ENCODE results near the gene IL34. TPM values are rescaled to one million over a fixed set of nuclear protein-coding genes. Genes with fewer than 3 reads are reported as not detected.

Gene IL34
- total and polyA plus RNA-seq, 4 donors, result 0.25 to 0.93 (median 0.42) TPM

GRCh38 chr16:70694868-70695218, 48.5 kb downstream of the IL34 start:
- no peaks in the 10 kb centered on the region for H3K9me3 ChIP-seq (ENCODE audit: control insufficient read depth in 4 of 4, low read length in 3 of 4)
- H3K4me1 ChIP-seq (ENCODE audit: control insufficient read depth in 4 of 4, insufficient read depth in 4 of 4, low read length in 3 of 4), result peaks cover 6 to 15% (median 12%) of the 10 kb centered on the region in 4 donors
- TF ChIP-seq HNF4G (IDR thresholded peaks at IDR 0.05) (no peak), EGR1 (IDR thresholded peaks at IDR 0.05; ENCODE audit: low read depth in 2 of 2) (no peak), SP1 (IDR thresholded peaks at IDR 0.05) (no peak), FOXA1 (IDR thresholded peaks at IDR 0.05) (no peak)
- H3K36me3 ChIP-seq (ENCODE audit: control insufficient read depth in 4 of 4, insufficient read depth in 3 of 4, low read depth in 1 of 4, low read length in 3 of 4), result peaks cover 0 to 2% (median 1%) of the 10 kb centered on the region in 4 donors
- no peak overlapping the region for H3K4me3 ChIP-seq (ENCODE audit: low read depth in 1 of 3, low read length in 3 of 3)
- no peaks in the 10 kb centered on the region for H3K27me3 ChIP-seq (ENCODE audit: control insufficient read depth in 4 of 4, insufficient read depth in 4 of 4, low read length in 3 of 4)
- no peak overlapping the region for H3K27ac ChIP-seq (ENCODE audit: low read depth in 1 of 2, low read length in 2 of 2)
- no peak overlapping the region for H3K9ac ChIP-seq (ENCODE audit: low read depth in 1 of 2, low read length in 2 of 2)
- WGBS, result 87% methylated on average over 4 of the region's 4 CpGs
- peak; percentile 58 for DNase-seq (ENCODE audit: low spot score)

GRCh38 chr16:70695331-70696070, 49.1 kb downstream of the IL34 start:
- 54% methylated on average over 14 of the region's 14 CpGs for WGBS
- peak overlapping the region in 1 of 2 donors; percentile 43 for H3K27ac ChIP-seq (ENCODE audit: low read depth in 1 of 2, low read length in 2 of 2)

More at GRCh38 chr16:70695331-70696070, 49.1 kb downstream of the IL34 start:
- TF ChIP-seq RAD21 (IDR thresholded peaks at IDR 0.05), result peak; percentile 38 to 75
- TF ChIP-seq JUND (IDR thresholded peaks at IDR 0.05), result no peak
- TF ChIP-seq FOXA1 (IDR thresholded peaks at IDR 0.05), result no peak
- TF ChIP-seq CTCF (IDR thresholded peaks at IDR 0.05; ENCODE audit: low read depth, low read length, missing input control), result peak; percentile 20
- no peak for TF ChIP-seq TAF1 (conservative IDR thresholded peaks at IDR 0.05)
- peak; percentile 69 for TF ChIP-seq NR2F2 (IDR thresholded peaks at IDR 0.05)
- TF ChIP-seq REST (IDR thresholded peaks at IDR 0.05), result no peak
- TF ChIP-seq HNF4A (conservative IDR thresholded peaks at IDR 0.05), result peak in 1 of 2 donors; percentile 4
- no peak for TF ChIP-seq FOXA2 (IDR thresholded peaks at IDR 0.05)
- peak; percentile 39 for TF ChIP-seq SP1 (IDR thresholded peaks at IDR 0.05)
- no peak for TF ChIP-seq HNF4G (IDR thresholded peaks at IDR 0.05)
- TF ChIP-seq GABPA (IDR thresholded peaks at IDR 0.05 in 1 of 2, conservative IDR thresholded peaks at IDR 0.05 in 1 of 2), result no peak
- peak in 1 of 2 donors; percentile 11 for TF ChIP-seq RXRA (IDR thresholded peaks at IDR 0.05)
- no peak for TF ChIP-seq ZBTB33 (IDR thresholded peaks at IDR 0.05)
- no peak for TF ChIP-seq YY1 (IDR thresholded peaks at IDR 0.05)
- TF ChIP-seq EGR1 (IDR thresholded peaks at IDR 0.05; ENCODE audit: low read depth in 2 of 2), result no peak
- no peak for TF ChIP-seq ATF3 (IDR thresholded peaks at IDR 0.05)
- TF ChIP-seq MAX (IDR thresholded peaks at IDR 0.05), result no peak
- Histone ChIP-seq H3K27me3 (ENCODE audit: control insufficient read depth in 4 of 4, insufficient read depth in 4 of 4, low read length in 3 of 4) (no peaks in the 10 kb centered on the region), H3K9me3 (ENCODE audit: control insufficient read depth in 4 of 4, low read length in 3 of 4) (no peaks in the 10 kb centered on the region), H3K36me3 (ENCODE audit: control insufficient read depth in 4 of 4, insufficient read depth in 3 of 4, low read depth in 1 of 4, low read length in 3 of 4) (peaks cover 0 to 2% (median 1%) of the 10 kb centered on the region in 4 donors), H3K4me1 (ENCODE audit: control insufficient read depth in 4 of 4, insufficient read depth in 4 of 4, low read length in 3 of 4) (peaks cover 6 to 19% (median 14%) of the 10 kb centered on the region in 4 donors), H3K4me3 (ENCODE audit: low read depth in 1 of 3, low read length in 3 of 3) (no peak overlapping the region), H3K9ac (ENCODE audit: low read depth in 1 of 2, low read length in 2 of 2) (no peak overlapping the region)
- DNase-seq (ENCODE audit: low spot score), result peak; percentile 82
